ENCODE measurements around the gene LRRC70.

Gene LRRC70

GRCh38 chr5:62555930-62556329 lies 22.7 kb upstream of the LRRC70 start:
- H3K9me2 ChIP-seq (replicated peaks; ENCODE audit: low read depth, low read length) = no peaks in the 10 kb centered on the region
- no peaks in the 10 kb centered on the region for H3K9me3 ChIP-seq (ENCODE audit: insufficient read depth, low read depth, low read length)
- no peaks in the 10 kb centered on the region for H3K79me2 ChIP-seq (ENCODE audit: insufficient read depth, low read length)
- H3F3A ChIP-seq (ENCODE audit: low read depth) = no peaks in the 10 kb centered on the region
- H3K27me3 ChIP-seq (ENCODE audit: insufficient read depth, low read length, poor library complexity, severe bottlenecking) = no peaks in the 10 kb centered on the region
- H3K4me2 ChIP-seq (ENCODE audit: low read depth, low read length, poor library complexity, severe bottlenecking) = no peak overlapping the region
- H2AFZ ChIP-seq (ENCODE audit: low read length) = no peak overlapping the region
- H3K9ac ChIP-seq (ENCODE audit: low read depth, low read length, poor library complexity, severe bottlenecking) = no peak overlapping the region
- peaks cover 14% of the 10 kb centered on the region; the same call in 1 of the 2 replicates for H3K36me3 ChIP-seq (ENCODE audit: insufficient read depth, low read length)
- TF ChIP-seq, protein P1, sequence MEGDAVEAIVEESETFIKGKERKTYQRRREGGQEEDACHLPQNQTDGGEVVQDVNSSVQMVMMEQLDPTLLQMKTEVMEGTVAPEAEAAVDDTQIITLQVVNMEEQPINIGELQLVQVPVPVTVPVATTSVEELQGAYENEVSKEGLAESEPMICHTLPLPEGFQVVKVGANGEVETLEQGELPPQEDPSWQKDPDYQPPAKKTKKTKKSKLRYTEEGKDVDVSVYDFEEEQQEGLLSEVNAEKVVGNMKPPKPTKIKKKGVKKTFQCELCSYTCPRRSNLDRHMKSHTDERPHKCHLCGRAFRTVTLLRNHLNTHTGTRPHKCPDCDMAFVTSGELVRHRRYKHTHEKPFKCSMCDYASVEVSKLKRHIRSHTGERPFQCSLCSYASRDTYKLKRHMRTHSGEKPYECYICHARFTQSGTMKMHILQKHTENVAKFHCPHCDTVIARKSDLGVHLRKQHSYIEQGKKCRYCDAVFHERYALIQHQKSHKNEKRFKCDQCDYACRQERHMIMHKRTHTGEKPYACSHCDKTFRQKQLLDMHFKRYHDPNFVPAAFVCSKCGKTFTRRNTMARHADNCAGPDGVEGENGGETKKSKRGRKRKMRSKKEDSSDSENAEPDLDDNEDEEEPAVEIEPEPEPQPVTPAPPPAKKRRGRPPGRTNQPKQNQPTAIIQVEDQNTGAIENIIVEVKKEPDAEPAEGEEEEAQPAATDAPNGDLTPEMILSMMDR (conservative IDR thresholded peaks at IDR 0.05; ENCODE audit: low read length) = no peak
- no peak for TF ChIP-seq EZH2phosphoT487 (IDR thresholded peaks at IDR 0.05; ENCODE audit: borderline replicate concordance)
- no peaks in the 10 kb centered on the region for H4K20me1 ChIP-seq (ENCODE audit: insufficient read depth, low read length, poor library complexity, severe bottlenecking)
- H3K4me3 ChIP-seq (ENCODE audit: low read length, poor library complexity, severe bottlenecking) = no peak overlapping the region
- no peaks in the 10 kb centered on the region for H3K4me1 ChIP-seq (ENCODE audit: insufficient read depth, low read length, poor library complexity, severe bottlenecking)

GRCh38 chr5:62558941-62559340 lies 19.7 kb upstream of the LRRC70 start:
- no peaks in the 10 kb centered on the region for H3K79me2 ChIP-seq (ENCODE audit: insufficient read depth, low read length)
- H3K27me3 ChIP-seq (ENCODE audit: insufficient read depth, low read length, poor library complexity, severe bottlenecking) = no peaks in the 10 kb centered on the region
- H3K9me2 ChIP-seq (replicated peaks; ENCODE audit: low read depth, low read length) = no peaks in the 10 kb centered on the region
- peaks cover 6% of the 10 kb centered on the region; the same call in 1 of the 2 replicates for H3K36me3 ChIP-seq (ENCODE audit: insufficient read depth, low read length)
- peaks cover 21% of the 10 kb centered on the region for H3K4me1 ChIP-seq (ENCODE audit: insufficient read depth, low read length, poor library complexity, severe bottlenecking)
- H3F3A ChIP-seq (ENCODE audit: low read depth) = no peaks in the 10 kb centered on the region
- H3K4me3 ChIP-seq (ENCODE audit: low read length, poor library complexity, severe bottlenecking) = no peak overlapping the region
- no peaks in the 10 kb centered on the region for H3K9me3 ChIP-seq (ENCODE audit: insufficient read depth, low read depth, low read length)
- H2AFZ ChIP-seq (ENCODE audit: low read length) = no peak overlapping the region
- no peak overlapping the region for H3K9ac ChIP-seq (ENCODE audit: low read depth, low read length, poor library complexity, severe bottlenecking)
- TF ChIP-seq, protein P1 (conservative IDR thresholded peaks at IDR 0.05; ENCODE audit: low read length) = no peak
- TF ChIP-seq EZH2phosphoT487 (IDR thresholded peaks at IDR 0.05; ENCODE audit: borderline replicate concordance) = no peak
- H4K20me1 ChIP-seq (ENCODE audit: insufficient read depth, low read length, poor library complexity, severe bottlenecking) = no peaks in the 10 kb centered on the region
- H3K4me2 ChIP-seq (ENCODE audit: low read depth, low read length, poor library complexity, severe bottlenecking) = no peak overlapping the region

GRCh38 chr5:62560786-62561185 lies 17.8 kb upstream of the LRRC70 start:
- no peaks in the 10 kb centered on the region for H4K20me1 ChIP-seq (ENCODE audit: insufficient read depth, low read length, poor library complexity, severe bottlenecking)
- TF ChIP-seq, protein P1 (conservative IDR thresholded peaks at IDR 0.05; ENCODE audit: low read length) = no peak
- TF ChIP-seq EZH2phosphoT487 (IDR thresholded peaks at IDR 0.05; ENCODE audit: borderline replicate concordance) = no peak
- H3K36me3 ChIP-seq (ENCODE audit: insufficient read depth, low read length) = peaks cover 10% of the 10 kb centered on the region; the same call in 1 of the 2 replicates
- no peak overlapping the region for H2AFZ ChIP-seq (ENCODE audit: low read length)
- no peaks in the 10 kb centered on the region for H3K9me2 ChIP-seq (replicated peaks; ENCODE audit: low read depth, low read length)
- H3K27me3 ChIP-seq (ENCODE audit: insufficient read depth, low read length, poor library complexity, severe bottlenecking) = no peaks in the 10 kb centered on the region
- no peaks in the 10 kb centered on the region for H3K79me2 ChIP-seq (ENCODE audit: insufficient read depth, low read length)
- H3K4me2 ChIP-seq (ENCODE audit: low read depth, low read length, poor library complexity, severe bottlenecking) = no peak overlapping the region
- no peaks in the 10 kb centered on the region for H3F3A ChIP-seq (ENCODE audit: low read depth)
- H3K9me3 ChIP-seq (ENCODE audit: insufficient read depth, low read depth, low read length) = no peaks in the 10 kb centered on the region
- H3K4me1 ChIP-seq (ENCODE audit: insufficient read depth, low read length, poor library complexity, severe bottlenecking) = peaks cover 32% of the 10 kb centered on the region
- no peak overlapping the region for H3K4me3 ChIP-seq (ENCODE audit: low read length, poor library complexity, severe bottlenecking)
- no peak overlapping the region for H3K9ac ChIP-seq (ENCODE audit: low read depth, low read length, poor library complexity, severe bottlenecking)
